HuH-7 (cell line): ENCODE data around the gene SULF2.

Experiments used
- DNase-seq: peaks from one replicate; pipeline ENCODE4 v3.0.0; 2011; ENCODE audit warnings: low spot score

The SULF2 gene

DNA sequence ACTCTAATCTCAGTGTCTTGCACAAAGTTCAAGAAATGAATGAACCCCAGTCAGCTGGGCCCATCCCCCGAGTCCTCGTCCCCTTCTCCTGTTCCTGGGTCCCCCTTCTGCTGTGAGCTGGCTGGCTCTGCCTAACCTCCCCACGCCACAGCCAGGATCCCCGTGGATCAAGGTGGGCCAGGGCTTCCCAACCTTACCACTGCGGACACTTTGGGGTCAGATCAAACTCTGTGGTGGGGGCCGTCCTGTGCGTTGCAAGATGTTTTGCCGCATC is 116.2 kb downstream of the SULF2 start:
- DNase-seq: no peak

- DNase-seq: no peak
Measured at GRCh38 chr20:47668313-47669151, 116.7 kb downstream of the SULF2 start.

- no peak for DNase-seq
Measured at GRCh38 chr20:47667531-47668312, 117.6 kb downstream of the SULF2 start.

- no peak for DNase-seq
Measured at GRCh38 chr20:47667086-47667485, 118.2 kb downstream of the SULF2 start.

- DNase-seq: no peak
Measured at GRCh38 chr20:47666304-47666703, 119.0 kb downstream of the SULF2 start.

- DNase-seq: no peak
Measured at GRCh38 chr20:47665221-47665991, 119.9 kb downstream of the SULF2 start.

DNA sequence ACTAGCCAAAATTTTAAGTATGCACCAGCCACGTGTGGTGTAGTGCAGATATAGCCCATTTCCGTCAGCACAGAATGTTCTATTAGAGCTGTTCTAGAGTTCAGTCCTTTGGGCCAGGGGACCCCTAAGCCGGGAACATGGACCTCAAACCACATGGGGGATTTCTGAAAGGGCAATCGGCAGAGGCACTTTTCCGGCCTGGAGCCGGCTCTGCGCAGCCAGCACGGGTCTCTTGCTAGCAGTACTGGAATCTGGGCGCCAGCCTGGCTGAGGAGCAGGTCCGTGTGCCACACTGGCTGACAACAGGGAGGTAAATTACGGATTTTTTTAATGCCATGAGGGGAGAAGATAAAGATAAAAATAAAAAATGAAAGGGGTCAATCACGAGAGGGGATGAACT is 120.5 kb downstream of the SULF2 start:
- no peak for DNase-seq

DNA sequence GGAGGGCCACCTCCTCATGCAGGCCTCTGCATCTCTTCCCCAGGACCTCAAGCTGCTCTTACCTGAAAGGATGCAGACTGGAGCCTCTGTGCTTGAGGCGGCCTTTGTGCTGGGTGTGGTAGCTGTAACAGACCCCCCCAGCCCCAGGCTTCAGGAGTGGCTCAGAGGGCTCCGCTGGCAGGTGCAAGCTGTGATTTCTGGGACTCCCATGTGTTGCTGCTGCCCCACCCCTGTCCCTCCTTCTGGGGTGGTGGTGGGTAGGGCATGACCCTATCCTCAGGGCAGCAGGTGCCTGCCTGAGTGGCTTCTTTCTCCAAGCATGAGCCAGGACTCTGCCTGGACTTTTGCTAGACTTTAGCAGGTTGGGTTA is 121.2 kb downstream of the SULF2 start:
- no peak for DNase-seq

GRCh38 chr20:47663354-47664067 is 121.8 kb downstream of the SULF2 start:
- peak; percentile 88 for DNase-seq

DNA sequence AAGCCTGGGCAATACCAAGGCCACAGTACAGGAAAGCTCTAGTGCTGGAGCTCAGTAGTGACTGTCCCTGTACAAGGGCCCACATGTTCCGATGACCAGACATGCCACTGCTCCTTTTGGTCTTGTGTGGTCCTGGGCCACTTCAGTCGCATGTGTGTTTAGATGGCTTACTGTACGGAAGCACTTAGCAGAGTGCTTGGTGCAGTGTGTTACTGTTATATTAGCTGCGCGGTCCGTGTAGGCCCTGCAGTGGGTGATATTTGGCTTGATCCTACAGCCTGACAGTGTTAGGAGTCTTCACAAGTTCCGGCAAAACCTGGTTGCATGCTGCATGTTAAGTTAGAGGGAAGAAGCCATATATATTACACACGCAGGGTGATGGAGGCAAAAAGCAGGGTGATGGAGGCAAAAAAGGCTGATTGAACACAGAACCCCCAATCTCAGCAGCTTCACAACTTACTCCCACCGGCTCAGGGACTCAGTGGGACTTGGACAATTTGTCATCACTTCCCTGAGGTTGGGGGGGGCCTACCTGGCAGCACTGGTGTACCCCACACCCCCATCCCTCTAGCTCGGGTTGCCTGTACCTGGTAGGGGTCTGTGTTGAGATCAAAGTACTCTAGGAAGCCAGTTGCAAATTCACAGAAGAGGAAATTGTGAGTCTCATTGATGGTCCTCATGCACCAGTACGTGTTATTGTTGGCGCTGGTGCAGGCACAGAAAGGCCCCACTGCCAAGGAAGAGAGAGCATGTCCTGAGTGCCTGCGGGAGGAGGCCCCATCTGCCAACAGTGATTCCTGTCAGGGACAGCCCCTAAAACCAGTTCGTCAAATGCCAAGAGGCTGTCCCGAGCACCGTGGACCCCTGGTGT is 122.6 kb downstream of the SULF2 start:
- no peak for DNase-seq

- no peak for DNase-seq
Measured at GRCh38 chr20:47661714-47662113, 123.6 kb downstream of the SULF2 start.

DNA sequence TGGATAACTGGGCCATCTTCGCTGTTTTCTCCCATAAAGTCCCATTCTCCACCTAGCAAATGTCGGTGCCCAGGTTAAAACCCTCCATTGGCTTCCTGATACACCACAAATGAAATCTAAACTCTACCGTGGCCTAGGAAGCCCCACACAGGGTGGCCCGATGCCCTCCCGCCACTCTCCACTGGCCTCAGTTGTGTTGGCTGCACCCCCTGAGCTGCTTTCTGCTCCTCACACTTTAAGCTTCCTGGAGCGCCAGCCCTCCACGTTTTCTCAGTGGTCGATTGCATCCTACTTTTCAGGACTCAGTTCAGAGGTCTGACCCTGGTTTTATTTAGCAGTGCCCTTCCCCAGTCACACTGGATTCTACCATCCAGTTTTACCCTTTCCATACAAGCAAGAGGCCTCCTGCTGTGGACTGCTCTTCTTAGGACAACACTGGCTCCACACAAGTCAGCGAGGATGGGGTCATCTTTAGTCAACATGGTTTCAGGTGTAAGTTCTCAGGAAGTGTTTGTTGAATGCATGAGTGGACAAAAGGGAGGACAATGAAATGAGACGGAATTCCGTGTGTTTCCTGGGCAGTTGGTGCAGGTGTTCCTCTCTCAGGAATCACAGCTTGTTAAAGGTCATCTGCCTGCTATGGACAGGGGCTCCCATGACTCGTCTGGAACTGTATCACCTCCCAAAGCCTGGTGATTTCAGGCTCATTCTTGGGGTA is 124.1 kb downstream of the SULF2 start:
- no peak for DNase-seq

- no peak for DNase-seq
Measured at GRCh38 chr20:47660602-47660905, 124.7 kb downstream of the SULF2 start.

DNA sequence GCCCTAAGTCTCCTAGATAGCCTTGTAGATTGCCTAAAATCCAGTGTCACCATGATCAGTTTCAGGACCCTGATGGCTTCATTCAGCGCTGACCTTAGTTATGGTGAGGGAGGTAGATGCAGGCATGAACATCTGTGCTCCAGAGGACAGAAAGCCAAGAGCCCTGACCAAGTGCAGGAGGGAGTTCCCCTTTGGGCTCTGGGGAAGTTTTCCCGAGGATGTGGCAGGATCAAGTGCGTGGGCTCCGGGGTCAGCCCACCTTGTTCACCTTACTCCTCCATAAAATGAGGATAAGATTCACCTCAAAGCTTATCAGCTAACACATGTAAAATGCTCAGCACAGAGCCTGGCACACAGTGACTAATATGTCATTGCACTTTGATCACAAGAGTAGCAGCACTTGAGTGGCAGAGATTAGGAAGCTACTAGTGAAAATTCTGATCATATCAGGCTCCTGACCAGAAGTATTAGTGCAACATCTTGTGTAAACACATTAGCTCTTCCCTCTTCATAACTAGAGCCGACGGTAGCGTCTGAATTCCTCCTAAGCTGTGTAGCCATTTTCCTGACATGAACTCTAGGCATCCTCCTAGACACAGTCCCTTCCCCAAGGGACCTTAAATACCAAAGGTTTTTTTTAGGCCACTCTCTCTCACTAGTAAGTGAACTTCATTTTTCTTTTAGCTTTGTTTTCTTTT is 125.2 kb downstream of the SULF2 start:
- no peak for DNase-seq

DNA sequence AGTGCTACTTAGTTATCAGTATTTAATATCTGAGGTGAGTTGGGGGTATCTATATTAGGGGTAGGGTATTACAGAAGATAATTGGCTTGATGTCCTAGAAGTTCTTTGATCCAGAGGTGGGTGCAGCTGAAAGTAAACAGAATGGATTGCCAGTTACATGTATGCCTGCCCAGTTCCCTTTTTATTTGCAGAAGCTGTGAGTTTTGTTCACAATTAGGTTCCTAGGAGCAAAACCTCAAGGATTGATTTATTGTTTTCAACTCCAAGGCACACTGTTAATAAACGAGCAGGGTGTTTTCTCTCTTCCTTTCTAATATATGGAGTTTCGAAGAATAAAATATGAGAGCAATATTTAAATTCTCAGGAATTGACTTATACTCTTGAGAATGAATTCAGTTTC is 129.0 kb downstream of the SULF2 start:
- no peak for DNase-seq

DNA sequence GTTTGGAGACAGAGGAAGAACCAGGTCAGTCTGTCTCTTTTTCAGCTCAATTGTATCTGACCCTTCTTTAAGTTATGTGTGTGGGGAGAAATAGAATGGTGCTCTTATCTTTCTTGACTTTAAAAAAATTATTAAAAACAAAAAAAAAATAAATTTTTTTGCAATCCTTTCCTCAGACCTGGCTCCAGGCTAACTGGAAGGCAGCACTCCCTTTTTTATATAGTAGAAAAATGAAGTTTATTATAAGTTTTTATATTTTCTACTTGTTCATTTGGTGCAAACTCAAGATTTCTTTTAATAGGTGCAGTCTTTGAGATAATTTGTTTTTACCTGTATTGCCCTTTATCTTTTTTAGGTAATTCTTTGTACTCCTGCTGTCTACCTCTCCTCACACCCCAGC is 129.6 kb downstream of the SULF2 start:
- no peak for DNase-seq

DNA sequence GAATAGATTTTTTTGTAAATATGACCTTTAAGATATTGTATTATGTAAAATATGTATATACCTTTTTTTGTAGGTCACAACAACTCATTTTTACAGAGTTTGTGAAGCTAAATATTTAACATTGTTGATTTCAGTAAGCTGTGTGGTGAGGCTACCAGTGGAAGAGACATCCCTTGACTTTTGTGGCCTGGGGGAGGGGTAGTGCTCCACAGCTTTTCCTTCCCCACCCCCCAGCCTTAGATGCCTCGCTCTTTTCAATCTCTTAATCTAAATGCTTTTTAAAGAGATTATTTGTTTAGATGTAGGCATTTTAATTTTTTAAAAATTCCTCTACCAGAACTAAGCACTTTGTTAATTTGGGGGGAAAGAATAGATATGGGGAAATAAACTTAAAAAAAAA is 130.9 kb downstream of the SULF2 start:
- DNase-seq: no peak

- DNase-seq: no peak
Measured at GRCh38 chr20:47653869-47654268, 131.4 kb downstream of the SULF2 start.

- DNase-seq: no peak
Measured at GRCh38 chr20:47652794-47653193, 132.5 kb downstream of the SULF2 start.

- no peak for DNase-seq
Measured at GRCh38 chr20:47652301-47652700, 133.0 kb downstream of the SULF2 start.
